DMS 273 treated with DMSO at 0.1 percent for 48 hours (cell line): ENCODE data around the gene SV2B.

Experiments used
- DNase-seq: peaks from one replicate; lab custom pipeline; 2025; lab: John Stamatoyannopoulos, UW

Gene SV2B

DNA sequence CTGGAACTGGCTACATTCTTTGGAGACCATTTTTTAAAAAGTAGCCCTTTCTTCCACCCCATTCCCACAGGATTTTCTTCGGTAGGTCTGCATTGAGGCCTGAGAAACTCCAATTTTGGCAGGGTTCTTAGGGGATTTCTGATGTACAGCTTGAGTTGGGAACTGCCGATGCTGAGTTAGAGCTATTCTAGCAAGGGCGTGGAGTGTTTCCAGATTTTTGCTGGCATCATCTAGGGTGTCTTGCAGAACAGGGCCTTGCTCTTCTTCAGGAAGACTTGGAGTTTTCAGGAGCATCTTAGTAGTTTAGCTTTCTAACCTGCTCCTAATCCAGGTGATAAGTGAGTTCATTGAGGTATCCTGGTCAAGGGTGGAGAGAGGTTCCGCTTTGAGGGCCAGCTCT lies 41.0 kb downstream of the SV2B start:
- DNase-seq: no peak

DNA sequence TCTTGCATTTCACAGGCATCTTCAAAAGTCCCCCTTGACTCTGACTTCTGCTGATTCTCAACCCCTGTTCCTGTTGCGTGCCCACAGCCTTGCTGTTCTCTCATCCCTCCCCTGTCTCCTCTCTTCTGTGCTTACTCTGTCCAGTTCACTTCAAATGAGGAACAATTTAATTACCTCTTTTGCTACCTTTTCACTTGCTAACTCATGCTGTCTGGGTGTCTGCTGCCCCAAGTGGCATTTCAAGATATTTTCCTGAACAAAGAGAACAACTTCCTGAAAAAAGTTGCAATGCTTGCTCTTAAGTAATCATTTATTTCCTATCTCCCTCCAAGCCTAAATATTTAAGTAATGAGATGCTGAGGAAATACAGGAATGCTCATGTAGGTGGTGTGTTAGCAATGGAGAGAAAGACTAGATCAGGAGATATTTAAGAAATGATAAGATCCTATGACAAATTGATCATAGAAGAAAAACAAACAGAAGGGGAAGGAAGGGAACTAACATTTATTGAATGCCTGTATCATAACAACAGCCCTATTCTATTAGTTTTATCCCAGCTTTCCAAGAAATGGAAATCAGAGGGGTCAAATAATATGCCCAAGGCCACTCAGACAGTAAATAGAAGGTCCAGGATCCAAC lies 42.2 kb downstream of the SV2B start:
- no peak for DNase-seq

DNA sequence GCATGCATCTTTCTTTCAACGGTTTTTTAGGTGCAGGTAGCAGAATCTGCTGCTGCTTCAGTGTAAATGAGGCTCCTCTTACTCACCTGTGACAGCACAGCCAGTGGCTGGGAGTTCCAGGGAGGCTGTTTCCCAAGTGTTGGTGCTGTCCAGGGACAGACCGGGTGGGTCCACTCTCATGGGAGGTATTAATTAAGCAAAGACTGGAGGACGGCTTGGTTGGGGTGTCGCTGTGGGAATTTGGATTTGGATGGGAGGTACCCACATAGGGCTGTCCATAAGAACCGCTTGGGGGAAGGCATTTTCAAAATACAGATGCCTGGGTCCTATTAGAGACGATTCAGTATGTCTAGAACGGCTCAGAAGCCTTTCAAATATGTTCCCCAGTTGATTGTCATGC lies 42.9 kb downstream of the SV2B start:
- no peak for DNase-seq

DNA sequence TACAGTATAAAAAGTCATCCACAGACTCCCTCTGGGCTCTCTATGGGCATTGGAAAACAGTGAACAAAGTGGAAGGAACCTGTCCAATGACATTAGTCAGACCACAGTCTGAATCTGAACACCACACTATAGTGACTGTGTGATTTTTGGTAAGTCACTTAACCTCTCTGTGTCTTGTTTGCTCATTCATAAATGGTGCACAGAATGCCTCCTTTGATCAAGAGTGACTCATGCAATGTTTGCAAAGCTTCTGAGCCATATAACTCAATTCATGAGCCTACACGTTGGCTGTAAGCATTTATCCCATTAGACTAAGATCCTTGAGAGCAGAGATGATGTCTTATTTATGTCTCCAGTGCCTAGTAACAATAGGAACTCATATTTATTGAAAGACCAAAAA lies 46.7 kb downstream of the SV2B start:
- no peak for DNase-seq

DNA sequence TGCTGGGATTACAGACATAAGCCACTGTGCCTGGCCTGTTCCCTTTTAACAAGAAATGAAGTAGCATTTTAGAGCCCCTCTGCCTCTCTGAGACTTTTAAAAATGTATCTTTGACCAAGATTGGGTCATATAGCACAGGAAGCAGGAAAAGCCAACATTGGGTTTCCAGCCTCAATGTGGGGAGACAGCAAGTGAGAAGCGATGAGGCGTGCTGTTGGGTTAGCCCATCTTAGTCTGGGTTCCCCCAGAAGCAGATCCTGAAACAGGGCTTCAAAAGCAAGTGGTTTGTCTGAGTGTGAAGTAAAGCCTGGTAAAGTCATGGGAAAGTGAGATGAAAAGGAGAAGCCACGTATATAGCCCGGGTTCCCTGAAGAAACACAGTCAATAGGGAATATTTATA lies 48.2 kb downstream of the SV2B start:
- no peak for DNase-seq

DNA sequence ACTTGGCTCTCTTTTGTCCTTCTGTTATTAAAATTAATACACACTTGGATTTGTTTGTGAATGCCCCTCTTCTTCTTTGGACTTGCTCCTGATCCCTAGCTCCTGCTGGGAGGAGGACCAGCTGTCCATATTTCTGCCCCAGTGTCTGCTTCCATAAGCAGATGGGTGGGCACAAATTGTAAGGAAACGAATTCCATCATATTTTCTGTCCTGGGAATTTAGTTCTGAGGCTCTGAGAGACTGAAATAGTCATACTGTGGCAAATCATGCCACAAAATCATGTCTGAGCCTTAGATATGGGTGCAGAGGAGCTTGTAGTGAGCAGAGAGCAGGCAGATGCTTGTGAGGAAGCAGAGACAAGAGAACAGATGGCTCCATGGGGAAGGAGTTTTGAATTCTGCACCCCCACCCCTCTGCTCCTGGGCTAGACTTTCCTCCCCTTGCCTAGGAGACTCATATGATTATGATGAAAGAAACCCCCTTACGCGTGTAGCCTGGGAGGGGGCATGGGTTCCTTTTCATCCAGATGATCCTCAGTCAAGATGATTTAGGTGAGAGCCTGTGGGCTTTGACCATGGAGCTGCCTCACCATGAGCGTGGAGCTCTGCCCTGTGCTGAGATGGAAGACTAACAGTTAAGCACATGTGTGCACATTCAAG lies 50.6 kb downstream of the SV2B start:
- peak; percentile 83 for DNase-seq

DNA sequence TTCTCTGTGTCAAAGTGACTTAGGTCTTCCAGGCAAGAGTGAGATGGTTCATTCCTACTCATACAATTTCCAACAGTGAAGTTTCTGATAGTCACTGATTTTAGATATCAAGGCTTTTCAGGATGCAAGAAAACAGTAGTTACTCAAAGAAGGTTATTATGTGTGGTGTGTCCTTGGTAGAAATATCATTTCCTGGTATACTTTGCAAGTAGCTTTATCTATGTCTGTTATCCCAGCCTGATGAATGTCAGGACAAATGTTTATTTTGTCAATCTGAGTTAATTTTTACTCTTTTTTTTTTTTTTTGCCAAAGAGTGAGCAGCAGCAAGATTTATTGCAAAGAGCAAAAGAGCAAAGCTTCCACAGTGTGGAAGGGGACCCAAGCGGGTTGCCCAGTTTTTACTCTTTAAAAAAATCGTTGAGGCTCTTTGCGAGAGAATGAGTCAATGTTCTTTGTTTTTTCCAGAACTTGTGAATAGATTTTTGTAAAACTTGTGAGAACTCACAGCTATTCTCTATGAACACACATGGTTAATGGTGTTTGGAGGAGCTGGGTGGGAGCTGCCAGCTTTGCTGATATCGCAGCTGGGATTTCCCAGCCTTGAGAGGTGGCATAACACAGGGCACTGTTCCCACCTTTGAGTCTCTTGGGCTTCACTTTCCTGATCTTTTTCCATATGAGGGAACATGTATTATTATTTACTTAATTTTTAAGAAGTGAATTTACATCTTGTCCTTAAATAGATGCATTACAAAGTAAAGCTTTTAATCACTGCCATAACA lies 51.9 kb downstream of the SV2B start:
- DNase-seq: no peak

DNA sequence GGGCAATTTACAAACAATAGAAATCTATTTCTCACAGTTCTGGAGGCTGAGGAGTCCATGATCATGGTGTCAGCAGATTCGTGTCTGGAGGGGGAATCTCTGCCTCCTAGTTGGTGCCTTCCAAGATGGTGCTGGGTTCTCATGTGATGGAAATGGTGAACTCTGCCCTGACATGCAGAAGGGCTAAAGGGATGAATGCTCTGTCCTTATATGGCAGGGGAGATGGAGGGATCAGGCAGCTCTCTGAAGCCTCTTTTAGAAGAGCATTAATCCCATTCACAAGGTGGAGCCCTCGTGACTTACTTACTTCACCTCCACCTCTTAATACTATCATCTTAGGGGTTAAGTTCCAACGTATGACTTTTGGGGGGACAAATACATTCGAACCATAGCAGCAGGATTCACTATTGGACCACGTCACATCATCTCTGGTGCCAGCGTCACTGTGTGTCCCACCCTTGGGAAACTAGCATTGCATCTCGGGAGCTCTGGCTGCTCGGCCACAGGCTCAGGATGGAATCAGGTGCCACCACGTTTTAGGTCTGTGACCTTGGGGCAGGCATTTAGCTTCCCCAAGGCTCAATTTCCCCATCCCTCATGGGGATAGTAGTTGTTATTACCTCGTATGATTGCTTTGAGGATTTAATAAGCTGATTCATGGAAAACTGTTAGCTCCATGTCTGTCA lies 53.0 kb downstream of the SV2B start:
- DNase-seq: no peak

DNA sequence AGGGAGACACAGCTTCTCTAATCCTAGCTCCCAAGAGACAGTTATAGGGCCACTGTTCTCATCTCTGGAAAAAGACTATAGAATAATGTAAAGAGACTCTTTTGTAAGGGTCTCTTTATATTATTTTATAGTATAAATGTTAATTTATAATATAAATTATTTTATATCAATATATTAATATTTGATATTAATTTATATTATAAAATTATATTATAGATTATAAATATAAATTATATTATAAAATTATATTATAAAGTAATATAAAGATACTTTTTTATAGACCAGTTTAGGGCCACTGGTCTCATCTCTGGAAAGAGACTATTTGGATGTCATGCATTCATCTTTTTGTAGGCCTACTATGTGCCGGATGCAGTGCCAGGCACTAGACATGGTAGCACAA lies 53.9 kb downstream of the SV2B start:
- DNase-seq: no peak

DNA sequence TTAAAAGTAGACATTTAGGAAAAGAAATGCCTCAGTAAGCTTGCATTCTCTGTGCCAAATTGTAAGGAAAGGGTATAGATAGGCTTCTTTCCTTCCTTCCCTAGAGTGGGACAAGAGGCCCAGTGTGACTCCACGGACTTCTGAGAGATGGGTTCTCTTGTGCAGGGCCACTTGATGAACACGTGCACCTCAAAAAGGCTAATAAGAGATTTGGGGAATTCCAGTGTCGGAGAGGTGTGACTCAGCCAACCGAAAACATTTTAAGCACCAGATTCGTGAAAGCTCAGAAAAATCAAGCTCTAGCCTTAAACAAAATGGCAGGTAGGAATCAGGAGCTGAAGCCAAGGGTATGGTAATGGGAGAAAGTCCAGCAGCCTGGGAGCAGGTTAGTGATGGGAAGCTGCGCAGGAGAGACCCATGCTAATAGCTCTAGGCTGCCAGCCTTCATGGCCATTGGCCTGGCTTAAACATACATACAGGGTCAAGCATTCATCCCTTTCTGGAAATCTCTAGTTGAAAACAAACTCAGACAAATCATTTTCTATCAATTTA lies 56.2 kb downstream of the SV2B start:
- DNase-seq: no peak

DNA sequence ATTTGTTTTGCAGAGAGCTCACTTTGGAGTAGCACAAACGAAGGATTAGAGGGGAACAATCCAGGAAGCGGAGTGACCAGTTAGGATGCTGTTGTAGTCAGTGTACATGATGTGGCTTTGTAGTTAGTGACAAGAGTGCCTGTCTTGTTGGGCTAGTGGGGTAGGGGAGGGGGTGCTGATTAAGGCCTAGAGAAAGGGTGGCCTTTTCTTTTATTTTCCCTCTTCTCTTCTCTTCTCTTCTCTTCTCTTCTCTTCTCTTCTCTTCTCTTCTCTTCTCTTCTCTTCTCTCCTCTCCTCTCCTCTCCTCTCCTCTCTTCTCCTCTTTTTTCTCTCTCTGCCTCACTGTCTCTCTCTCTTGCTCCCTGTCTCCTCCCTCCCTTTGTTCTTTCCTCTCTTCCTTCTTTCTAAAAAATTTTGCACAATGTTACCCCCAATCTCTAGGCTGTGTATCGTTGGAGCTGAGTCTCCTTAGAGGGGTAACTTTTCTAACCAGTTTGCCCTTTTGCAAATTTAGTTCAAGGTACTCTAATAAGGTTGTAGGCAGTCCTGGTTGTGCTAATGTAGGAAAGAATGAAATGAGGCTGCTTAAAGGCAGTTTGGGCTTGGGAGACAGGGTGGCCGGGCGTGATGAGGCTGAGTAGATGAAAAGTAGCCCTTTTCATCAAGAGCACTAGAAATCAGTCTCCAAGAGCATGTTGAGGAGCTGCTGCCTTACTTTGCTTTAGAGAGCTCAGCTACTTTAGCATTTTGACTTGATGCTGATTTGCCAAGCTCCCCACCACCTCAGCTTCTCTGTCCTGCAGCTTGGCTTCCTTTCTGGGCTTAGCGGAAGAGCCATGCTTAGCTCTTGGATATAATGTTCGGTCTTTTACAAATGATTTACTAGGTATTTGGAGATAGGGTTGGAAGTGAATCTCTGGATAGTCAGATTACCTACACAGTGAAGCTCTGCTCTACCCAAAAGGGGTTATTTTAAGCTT lies 58.6 kb downstream of the SV2B start:
- DNase-seq: no peak

DNA sequence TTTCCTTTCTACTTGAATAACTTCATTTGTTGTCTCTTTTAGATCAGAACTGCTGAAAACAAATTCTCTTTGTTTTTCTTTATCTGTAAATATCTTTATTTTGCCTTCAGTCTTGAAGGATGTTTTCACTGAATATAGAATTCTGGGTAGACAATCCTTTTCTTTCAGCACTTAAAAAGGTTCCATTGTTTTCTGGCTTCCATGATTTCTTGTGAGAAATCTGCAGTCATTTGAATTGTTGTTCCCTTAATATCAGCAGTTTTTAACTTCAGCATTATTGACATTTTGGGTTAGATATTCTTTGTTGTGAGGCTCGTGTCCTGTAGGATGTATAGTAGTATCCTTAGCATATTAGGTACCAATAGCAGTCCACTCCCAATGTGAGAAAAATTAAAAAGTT lies 65.8 kb downstream of the SV2B start:
- DNase-seq: no peak

DNA sequence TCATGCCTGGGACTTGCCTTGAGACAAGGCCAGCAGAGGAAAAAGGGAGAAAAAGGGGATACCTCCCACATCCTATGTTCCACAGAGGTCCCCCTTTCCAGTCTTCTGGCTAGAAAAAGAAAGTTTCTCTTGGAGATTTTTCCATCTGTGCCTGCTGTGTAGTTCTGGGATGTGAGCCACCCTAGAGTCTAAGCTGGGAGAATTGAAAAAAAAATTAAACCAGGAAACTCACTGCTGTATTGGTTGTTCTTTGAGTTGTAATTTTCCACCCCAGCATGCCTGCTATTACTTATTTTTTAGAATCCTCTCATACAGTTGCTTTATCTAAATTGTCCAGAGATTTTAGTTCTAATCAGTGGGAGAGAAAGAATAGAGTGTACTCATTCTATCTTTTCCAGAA lies 68.4 kb downstream of the SV2B start:
- DNase-seq: no peak

DNA sequence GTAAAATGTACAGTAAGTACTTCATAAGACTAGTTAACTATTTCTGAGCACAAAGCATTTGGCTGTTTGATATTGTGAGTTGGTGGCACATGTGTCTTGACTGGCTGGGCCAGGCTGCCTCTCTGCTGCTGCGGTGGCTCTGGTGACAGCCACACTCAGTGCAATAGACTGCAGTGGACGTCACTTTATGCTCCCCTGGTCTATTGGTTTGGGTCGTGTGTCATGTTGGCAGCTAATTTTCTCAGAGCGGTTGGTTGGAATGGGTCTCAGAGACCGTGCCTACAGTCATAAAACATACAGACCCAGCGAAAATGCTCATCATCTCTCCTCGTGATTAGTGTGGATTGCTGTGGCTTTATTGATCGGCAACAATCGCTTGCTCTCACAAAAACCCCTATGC lies 71.3 kb downstream of the SV2B start:
- no peak for DNase-seq

DNA sequence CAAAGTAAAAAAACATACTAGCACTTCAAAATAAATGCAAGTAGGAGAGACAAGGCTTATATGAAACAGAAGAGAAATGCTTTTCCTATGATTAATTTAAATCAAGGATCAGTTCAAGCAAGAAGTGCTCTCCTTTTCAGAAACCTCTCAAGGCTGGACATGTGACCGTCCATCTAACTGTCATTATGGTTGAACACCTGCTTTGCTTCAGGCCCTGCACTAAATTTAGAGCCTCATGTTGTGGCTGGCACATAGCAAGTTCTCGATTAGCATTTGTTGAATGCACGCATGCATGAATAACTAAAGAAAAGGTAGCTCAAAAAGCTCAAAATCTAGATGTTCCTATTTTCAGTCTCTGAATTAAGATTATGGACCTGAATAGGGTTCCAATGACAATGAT lies 82.0 kb downstream of the SV2B start:
- DNase-seq: no peak

DNA sequence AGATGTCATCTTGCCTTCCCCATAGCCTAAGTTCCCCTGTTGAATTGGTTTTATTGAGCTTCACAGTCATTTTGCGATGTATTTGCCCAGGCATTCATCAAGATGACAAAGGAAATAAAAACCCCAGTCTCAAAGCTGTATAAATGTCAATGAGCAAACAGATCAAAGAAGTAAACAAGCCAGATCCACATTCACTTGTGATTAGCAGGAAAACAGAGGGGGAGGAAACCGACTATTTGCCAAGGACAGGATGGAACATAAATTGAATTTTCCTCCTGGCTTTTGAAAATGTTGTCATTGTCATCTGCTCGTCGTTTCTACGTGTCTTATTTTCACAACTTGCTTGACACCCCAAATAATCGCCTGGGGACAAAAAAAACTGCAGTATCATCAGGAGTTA lies 83.5 kb downstream of the SV2B start:
- DNase-seq: no peak

DNA sequence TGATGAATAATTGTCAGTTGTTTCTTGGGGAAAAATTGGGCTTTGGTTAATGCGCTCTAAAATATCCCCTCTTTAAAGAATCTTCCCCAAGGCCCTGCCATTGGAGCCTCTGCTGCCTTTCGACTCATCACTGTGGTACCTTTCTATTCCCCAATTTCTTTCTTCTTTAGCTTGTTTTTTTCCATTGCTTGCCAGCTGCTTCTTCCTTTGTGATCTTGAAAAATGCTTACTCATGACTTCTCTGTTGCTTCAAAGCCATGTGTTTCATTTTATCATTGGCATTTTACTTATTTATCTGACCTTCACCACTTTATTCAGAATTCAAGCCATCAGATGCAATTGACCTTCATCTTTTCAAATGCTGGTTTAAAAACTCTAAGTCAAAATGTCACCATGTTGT lies 84.4 kb downstream of the SV2B start:
- no peak for DNase-seq

DNA sequence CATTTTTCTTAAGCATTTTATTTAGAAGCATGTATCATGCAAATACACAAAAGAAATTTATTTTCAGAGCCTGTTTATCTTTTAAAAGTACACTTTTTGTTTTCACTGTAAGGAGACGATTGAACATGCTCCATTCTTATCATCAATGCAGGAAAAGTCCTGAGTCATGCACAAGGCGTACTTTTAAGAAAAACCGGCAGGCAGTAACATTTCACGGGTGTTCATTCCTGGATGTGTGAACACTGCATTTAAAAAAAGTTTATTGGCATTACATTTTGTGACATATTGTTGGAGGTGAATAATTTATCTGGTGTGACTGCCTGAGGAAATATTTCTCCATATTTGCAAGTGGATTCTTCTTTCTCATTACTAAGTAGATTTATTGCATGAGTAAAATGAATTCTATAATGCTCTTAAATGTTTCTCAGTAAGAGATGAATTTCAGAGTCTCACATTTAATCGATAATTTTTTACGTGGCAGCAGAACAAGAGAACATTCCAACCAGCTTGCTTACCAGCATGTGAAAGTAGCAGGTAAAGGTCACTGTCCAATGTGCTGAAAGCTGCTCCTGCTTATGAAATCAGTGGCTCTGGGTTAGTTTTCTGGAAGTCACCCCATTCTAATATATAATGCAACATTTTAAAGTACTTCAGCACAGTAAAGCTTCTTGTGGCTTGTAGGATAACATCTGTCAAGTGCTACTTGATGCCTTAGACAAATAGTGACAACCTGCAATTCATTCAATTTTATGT lies 87.0 kb downstream of the SV2B start:
- DNase-seq: no peak

DNA sequence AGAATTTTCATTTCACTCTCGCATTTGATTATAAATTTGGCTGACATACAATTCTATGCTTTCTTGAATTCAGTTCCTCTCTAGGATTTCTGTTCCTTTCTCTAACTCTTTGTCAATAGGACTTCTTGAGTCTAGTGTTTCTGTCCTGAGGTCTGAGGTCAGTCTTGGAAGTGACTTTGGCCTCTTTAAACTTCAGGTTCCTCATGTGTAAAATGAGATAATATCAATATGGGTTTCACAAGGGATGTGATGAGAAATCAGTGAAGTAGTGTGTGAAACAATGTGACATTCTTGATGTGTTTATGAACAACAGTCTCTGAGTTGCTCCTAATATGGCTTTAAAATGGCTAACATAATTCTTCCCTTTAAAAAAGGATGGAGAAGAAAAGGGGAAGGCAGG lies 92.2 kb downstream of the SV2B start:
- no peak for DNase-seq

DNA sequence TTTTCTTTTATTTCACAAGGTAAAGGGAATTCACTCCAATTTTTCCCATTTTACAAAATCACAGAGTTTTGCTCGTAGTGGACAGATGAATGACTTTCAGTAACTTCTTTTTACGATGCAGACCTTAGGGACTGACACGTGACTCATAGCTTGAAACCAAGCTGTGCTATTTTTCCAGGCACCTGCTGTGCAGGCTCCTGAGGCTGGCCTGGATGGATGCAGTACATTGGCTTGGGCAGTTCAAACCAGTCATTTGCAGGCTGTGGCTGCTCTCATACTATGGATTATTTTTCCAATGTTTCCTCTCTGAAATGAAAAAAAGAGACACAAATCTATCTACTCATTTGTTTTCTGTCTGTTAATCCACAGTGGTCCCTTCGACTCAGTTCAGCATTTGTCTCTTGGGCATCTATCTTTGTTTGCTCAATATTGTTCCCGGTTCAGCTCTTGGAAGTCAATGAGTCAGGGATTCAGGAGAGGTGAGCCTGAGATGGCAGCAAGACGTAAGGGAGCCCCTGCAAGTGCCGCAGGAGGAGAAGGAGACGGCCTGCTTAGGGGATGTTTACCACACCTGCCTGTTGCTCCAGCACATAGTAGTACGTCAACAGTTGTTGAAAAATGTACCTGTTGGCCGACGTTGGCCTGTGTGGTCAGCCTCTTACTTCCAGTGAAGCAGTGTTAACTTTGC lies 92.8 kb downstream of the SV2B start:
- no peak for DNase-seq
